Sigmoid colon (tissue), 7 donors: ENCODE results near the gene RAD21L1. TPM values are rescaled to one million over a fixed set of nuclear protein-coding genes. Genes with fewer than 3 reads are reported as not detected.
A peak's percentile ranks its signal among the peaks of the same experiment; 100 is the strongest.

ENCODE experiments used
- DNase-seq: peaks from one replicate; pipeline ENCODE4 v3.0.0-alpha.2; 2019
- H3K27ac ChIP-seq, 4 donors: fragments of 200-600 bp; sonication (generic); one replicate each; pipeline ENCODE4 v1.5.1; 2016 to 2019; ENCODE audit warnings: mild to moderate bottlenecking in 1 of 4
- H3K27me3 ChIP-seq, 3 donors: fragments of 200-600 bp; sonication (generic); one replicate each; pipeline ENCODE4 v1.5.1; 2019; ENCODE audit warnings: mild to moderate bottlenecking in 1 of 3
- H3K36me3 ChIP-seq, 4 donors: fragments of 200-600 bp; sonication (generic); one replicate each; pipeline ENCODE4 v1.5.1; 2016 to 2019
- H3K4me1 ChIP-seq, 4 donors: fragments of 200-600 bp; sonication (generic); one replicate each; pipeline ENCODE4 v1.5.1; 2017 to 2019
- H3K4me3 ChIP-seq, 4 donors: fragments of 200-600 bp; sonication (generic); one replicate each; pipeline ENCODE4 v1.5.1; 2017 to 2019; ENCODE audit warnings: mild to moderate bottlenecking in 2 of 4, moderate library complexity in 1 of 4
- H3K9me3 ChIP-seq, 4 donors: fragments of 200-600 bp in 3 of 4; sonication (generic) in 3 of 4; one replicate each; pipeline versions ENCODE4 v1.5.1 to v1.6.1; 2013 to 2019
- EP300 ChIP-seq, 4 donors: sonication (generic); formaldehyde crosslinking; IDR thresholded peaks; one replicate each; pipeline ENCODE4 v1.6.1; 2017; ENCODE audit warnings: antibody characterized with exemption in 4 of 4
- POLR2A ChIP-seq, 2 donors: fragments of 450-650 bp; IDR thresholded peaks; one replicate each; pipeline ENCODE4 v1.6.1; 2016; ENCODE audit warnings: antibody characterized with exemption in 2 of 2, mild to moderate bottlenecking in 2 of 2, moderate library complexity in 2 of 2
- POLR2AphosphoS5 ChIP-seq, 4 donors: sonication (generic); formaldehyde crosslinking; IDR thresholded peaks; one replicate each; pipeline ENCODE4 v1.6.1; 2017; ENCODE audit warnings: antibody characterized with exemption in 4 of 4
- WGBS, 2 donors: extraction: QIAGEN DNeasy Blood & Tissue Kit; methylation state at CpG; one replicate each; pipeline ENCODE4 v1.1.7; 2013; 5-methylcytosine and 5-hydroxymethylcytosine counted together
- intact Hi-C: fragments of 100-400 bp; cut with DNase I; formaldehyde crosslinking; loops from one replicate; pipeline ENCODE4 v1.15.1; 2023
- polyA plus RNA-seq, 3 donors: library from polyadenylated mRNA; stranded (reverse); fragments of 200-250 nt; gene quantifications; one replicate each; pipeline ENCODE4 v1.2.3, GENCODE V29; 2013
- total RNA-seq, 4 donors: library from RNA; depleted of rRNA; stranded (reverse); fragments of >200 nt; gene quantifications; one replicate each; pipeline ENCODE4 v1.1.0, GENCODE V29; 2016
- TF ChIP-seq, protein P1 (sequence below), 4 experiments: fragments of 450-650 bp in 3 of 4; fragments of 200-600 bp in 1 of 4; IDR thresholded peaks; one replicate each; pipeline ENCODE4 v1.5.1; 2016 to 2019; ENCODE audit warnings: antibody characterized with exemption in 4 of 4, mild to moderate bottlenecking in 3 of 4, moderate library complexity in 2 of 4
- donor health status: healthy with polysubstance abuse.
- donor health status: Bipolar disorder and iron deficiency.
- donor health status: healthy.

Gene RAD21L1
- total RNA-seq (not detected), polyA plus RNA-seq (not detected)

DNA sequence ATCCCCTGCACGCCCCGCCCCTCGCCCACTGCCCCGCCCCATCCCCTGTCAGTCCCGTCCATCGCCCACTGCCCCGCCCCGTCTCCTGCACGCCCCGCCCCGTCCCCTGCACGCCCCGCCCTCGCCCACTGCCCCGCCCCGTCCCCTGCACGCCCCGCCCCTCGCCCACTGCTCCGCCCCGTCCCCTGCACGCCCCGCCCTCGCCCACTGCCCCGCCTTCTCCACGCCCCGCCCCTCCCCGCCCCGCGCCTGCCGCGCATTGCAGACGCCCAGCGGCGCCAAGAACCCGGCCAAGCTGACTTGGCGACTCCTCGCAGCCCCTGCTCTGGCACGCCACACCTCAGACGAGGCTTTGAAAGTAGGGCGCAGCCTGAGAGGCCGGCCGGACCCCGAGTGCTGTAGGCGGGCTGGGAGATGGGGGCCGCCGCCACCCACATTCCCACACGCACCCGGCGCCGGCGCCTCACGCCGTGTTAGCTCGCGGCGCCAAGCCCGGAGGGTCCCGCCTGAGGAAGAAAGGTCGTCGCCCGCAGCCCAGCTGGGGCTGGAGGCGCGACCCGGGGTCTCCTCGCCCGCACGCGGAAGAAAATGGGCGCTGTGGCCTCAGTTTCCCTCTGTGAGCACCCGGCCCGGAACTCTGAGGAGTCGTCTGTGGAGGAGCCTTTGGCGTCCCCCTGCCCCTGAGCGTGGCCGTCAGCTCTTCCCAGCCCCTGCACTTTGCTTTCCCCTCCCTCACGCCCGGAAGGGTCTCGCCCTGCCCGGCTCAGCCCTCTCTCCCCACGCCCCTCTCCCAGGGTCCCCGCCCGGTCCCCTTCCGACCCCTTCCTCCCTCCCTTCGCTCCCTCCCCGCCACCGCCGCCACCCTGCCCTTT, at the start of gene RAD21L1:
TSS of gene RAD21L1 (plus strand) at position 262 of the 872 bp plus-strand sequence. CDS start 2,410 bp downstream, outside the sequence.
- H3K27ac ChIP-seq = peak within 1 kb of the TSS in 3 of 4 donors; percentile 27 to 65 (median 32)
- H3K27me3 ChIP-seq = peaks cover 9 to 50% (median 35%) of the 10 kb centered on the region in 3 donors
- peak; percentile 83 for DNase-seq
- peaks cover 0 to 19% (median 14%) of the 10 kb centered on the region in 4 donors for H3K4me1 ChIP-seq
- no peaks in the 10 kb centered on the region for H3K36me3 ChIP-seq
- no peaks in the 10 kb centered on the region for H3K9me3 ChIP-seq
- intact Hi-C loops = loop anchor here (2.0 kb wide), 1 partner anchor 41 kb away; the partner anchor contains the start of gene SNPH
- 2% methylated on average over 88 of the region's 88 CpGs for WGBS, 2 donors
- H3K4me3 ChIP-seq = peak within 1 kb of the TSS; percentile 36 to 63 (median 52)
- TF ChIP-seq, protein P1, sequence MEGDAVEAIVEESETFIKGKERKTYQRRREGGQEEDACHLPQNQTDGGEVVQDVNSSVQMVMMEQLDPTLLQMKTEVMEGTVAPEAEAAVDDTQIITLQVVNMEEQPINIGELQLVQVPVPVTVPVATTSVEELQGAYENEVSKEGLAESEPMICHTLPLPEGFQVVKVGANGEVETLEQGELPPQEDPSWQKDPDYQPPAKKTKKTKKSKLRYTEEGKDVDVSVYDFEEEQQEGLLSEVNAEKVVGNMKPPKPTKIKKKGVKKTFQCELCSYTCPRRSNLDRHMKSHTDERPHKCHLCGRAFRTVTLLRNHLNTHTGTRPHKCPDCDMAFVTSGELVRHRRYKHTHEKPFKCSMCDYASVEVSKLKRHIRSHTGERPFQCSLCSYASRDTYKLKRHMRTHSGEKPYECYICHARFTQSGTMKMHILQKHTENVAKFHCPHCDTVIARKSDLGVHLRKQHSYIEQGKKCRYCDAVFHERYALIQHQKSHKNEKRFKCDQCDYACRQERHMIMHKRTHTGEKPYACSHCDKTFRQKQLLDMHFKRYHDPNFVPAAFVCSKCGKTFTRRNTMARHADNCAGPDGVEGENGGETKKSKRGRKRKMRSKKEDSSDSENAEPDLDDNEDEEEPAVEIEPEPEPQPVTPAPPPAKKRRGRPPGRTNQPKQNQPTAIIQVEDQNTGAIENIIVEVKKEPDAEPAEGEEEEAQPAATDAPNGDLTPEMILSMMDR (IDR thresholded peaks at IDR 0.05) = no peak
- peak in 1 of 4 donors; percentile 33 for TF ChIP-seq POLR2AphosphoS5 (IDR thresholded peaks at IDR 0.05)
- no peak for TF ChIP-seq POLR2A (IDR thresholded peaks at IDR 0.05)
- TF ChIP-seq EP300 (IDR thresholded peaks at IDR 0.05) = no peak

DNA sequence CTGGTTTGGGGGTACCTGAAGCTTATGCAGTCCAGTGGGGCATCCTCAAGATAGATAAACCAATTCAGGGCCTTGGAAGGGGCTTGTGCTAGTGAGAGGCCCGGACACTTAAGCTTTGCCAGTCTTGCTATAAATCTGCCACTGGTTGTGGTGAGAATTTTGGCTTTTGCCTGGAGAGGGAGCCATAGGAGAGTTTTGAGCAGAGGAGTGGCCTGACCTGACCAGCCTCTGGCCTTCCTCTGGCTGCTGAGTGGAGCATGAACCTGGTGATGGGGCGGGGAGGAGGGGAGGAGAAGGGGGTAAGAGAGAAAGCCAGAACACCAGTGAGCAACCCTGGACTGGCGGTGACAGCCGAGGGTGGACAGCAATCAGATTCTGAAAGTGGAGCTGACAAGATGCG, 48.2 kb upstream of the RAD21L1 start:
- H3K36me3 ChIP-seq = peaks cover 0 to 22% (median 0%) of the 10 kb centered on the region in 4 donors

DNA sequence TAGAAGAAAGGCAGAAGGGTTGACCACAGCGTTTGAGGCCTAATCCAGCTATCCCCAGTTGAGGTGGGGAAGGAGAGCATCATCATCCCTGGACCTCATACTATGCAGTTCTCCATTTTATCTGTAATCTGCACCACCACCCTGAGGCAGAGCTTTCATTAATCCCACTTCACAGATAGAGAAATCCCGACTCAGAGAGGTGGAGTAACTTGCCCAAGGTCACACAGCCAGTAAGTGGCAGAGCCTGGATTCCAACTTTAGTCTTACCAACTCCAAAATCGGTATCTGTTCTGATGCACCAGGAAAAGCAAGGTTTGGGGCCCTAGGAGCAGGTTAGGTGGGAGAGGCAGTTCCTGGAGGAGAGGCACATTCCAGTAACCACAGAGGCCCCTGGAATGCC, 47.7 kb upstream of the RAD21L1 start:
- H3K4me3 ChIP-seq = no peak overlapping the region
- peaks cover 0 to under 1% (median 0%) of the 10 kb centered on the region in 3 donors for H3K27me3 ChIP-seq
- no peak overlapping the region for H3K27ac ChIP-seq
- no peaks in the 10 kb centered on the region for H3K4me1 ChIP-seq
- 89 to 95% methylated on average over 3 of the region's 3 CpGs for WGBS, 2 donors
- intact Hi-C loops = no loop called here
- DNase-seq = no peak
- no peaks in the 10 kb centered on the region for H3K9me3 ChIP-seq
- TF ChIP-seq POLR2A (IDR thresholded peaks at IDR 0.05) (no peak), POLR2AphosphoS5 (IDR thresholded peaks at IDR 0.05) (no peak), EP300 (IDR thresholded peaks at IDR 0.05) (no peak)
- TF ChIP-seq, protein P1 (IDR thresholded peaks at IDR 0.05) = no peak
- H3K36me3 ChIP-seq = peaks cover 0 to 18% (median 0%) of the 10 kb centered on the region in 4 donors

More for the DNA sequence above, 48.2 kb upstream of the RAD21L1 start:
- no peaks in the 10 kb centered on the region for H3K9me3 ChIP-seq
- WGBS, 2 donors = 85 to 90% methylated on average over 5 of the region's 5 CpGs
- intact Hi-C loops = no loop called here
- H3K27ac ChIP-seq = no peak overlapping the region
- no peaks in the 10 kb centered on the region for H3K27me3 ChIP-seq
- TF ChIP-seq, protein P1 (IDR thresholded peaks at IDR 0.05) = no peak
- TF ChIP-seq EP300 (IDR thresholded peaks at IDR 0.05) (no peak), POLR2A (IDR thresholded peaks at IDR 0.05) (no peak), POLR2AphosphoS5 (IDR thresholded peaks at IDR 0.05) (no peak)
- no peak for DNase-seq
- no peaks in the 10 kb centered on the region for H3K4me1 ChIP-seq
- no peak overlapping the region for H3K4me3 ChIP-seq

DNA sequence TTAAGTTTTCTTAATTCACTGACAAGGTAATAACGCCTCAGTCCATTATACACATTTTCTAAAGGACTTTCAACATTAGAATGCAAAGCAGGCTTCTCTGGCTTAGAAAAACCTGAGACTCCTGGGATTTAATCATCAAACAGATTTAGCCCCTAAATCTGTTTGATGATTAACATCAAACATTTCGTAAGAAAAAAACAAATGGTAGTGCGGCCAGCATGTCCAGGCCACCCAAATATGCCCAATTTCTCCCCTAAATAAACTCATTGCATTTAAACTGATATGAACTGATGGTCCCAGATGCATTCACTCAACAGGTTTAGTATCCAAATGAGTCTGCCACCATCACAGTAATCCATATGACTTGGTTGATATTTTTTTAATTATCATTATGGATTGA, 47.2 kb upstream of the RAD21L1 start:
- TF ChIP-seq EP300 (IDR thresholded peaks at IDR 0.05) = no peak
- no peak for TF ChIP-seq POLR2AphosphoS5 (IDR thresholded peaks at IDR 0.05)
- TF ChIP-seq POLR2A (IDR thresholded peaks at IDR 0.05) = no peak
- TF ChIP-seq, protein P1 (IDR thresholded peaks at IDR 0.05) = no peak
- intact Hi-C loops = no loop called here
- 94 to 98% methylated on average over 3 of the region's 3 CpGs for WGBS, 2 donors
- H3K4me1 ChIP-seq = no peaks in the 10 kb centered on the region
- no peaks in the 10 kb centered on the region for H3K9me3 ChIP-seq
- no peak for DNase-seq
- H3K36me3 ChIP-seq = peaks cover 0 to 12% (median 0%) of the 10 kb centered on the region in 4 donors
- H3K27ac ChIP-seq = no peak overlapping the region
- H3K27me3 ChIP-seq = peaks cover 0 to 6% (median 0%) of the 10 kb centered on the region in 3 donors
- H3K4me3 ChIP-seq = no peak overlapping the region
